ENCODE results near the gene CSNK1D.

DNA sequence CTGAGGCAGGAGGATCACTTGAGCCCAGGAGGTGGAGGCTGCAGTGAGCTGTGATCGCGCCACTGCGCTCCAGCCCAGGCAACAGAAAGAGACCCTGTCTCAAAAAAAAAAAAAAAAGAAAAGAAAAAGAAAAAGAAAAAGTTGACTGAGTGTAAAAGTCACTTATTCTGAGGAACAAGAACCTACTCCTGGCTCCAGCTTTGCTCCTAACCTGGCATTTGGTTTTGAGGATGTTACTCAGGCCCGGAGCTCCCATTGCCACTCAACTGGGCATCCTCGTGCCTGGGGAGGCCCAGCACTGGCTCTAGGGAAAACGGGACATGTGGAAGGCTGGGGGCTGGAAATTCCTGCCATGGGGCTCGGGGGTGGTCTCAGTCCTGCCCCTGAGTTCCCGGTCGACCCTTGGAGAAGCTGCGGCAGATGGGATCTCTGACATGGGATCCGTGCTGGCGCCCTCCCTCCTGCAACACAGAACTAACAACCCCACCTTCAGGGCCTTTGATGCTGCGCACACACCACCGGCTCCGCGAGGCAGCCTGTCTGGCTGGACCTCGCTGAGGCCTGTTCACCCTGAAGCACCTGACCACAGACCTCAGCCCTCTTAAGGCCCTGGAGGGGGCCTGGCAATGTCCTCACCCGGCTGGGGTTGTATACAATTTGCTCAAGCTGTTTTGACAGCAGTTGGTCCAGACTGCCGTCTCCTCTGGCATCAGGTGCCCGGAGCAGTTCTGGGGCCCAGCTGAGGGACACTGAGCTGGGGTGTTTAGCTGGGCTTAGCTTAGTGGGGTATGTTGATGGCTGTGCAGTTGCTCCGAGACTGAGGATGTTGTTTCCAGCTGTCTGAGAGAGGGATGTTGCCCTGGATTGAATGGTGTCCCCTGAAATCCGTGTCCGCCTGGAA is 31.6 kb upstream of the CSNK1D start:
- TF ChIP-seq EZH2 (IDR thresholded peaks at IDR 0.05; ENCODE audit: borderline replicate concordance, low read length): no peak
- no peak for TF ChIP-seq CTCF (conservative IDR thresholded peaks at IDR 0.05 in 1 of 2, IDR thresholded peaks at IDR 0.05 in 1 of 2; ENCODE audit: extremely low read depth in 1 of 2, insufficient read depth in 1 of 2, low read depth in 1 of 2, low read length in 2 of 2)
